ENCODE measurements around the gene PACRG.
"Not testable (repeated sequence)": the region's sequence is repeated elsewhere in the genome, so short reads cannot be mapped to it uniquely, and the experiment has no call there.

Gene PACRG

GRCh38 chr6:163316866-163317495, 589.2 kb downstream of the PACRG start:
- not testable (repeated sequence) for H3K9me3 ChIP-seq (ENCODE audit: control insufficient read depth, low read length); H3K4me3 ChIP-seq (ENCODE audit: low read length); H3K36me3 ChIP-seq (ENCODE audit: control insufficient read depth, insufficient read depth, low read length); H3K9ac ChIP-seq (ENCODE audit: low read length); H3K27me3 ChIP-seq (ENCODE audit: control insufficient read depth, insufficient read depth, low read length); H3K4me1 ChIP-seq (ENCODE audit: control insufficient read depth, insufficient read depth, low read length)

DNA sequence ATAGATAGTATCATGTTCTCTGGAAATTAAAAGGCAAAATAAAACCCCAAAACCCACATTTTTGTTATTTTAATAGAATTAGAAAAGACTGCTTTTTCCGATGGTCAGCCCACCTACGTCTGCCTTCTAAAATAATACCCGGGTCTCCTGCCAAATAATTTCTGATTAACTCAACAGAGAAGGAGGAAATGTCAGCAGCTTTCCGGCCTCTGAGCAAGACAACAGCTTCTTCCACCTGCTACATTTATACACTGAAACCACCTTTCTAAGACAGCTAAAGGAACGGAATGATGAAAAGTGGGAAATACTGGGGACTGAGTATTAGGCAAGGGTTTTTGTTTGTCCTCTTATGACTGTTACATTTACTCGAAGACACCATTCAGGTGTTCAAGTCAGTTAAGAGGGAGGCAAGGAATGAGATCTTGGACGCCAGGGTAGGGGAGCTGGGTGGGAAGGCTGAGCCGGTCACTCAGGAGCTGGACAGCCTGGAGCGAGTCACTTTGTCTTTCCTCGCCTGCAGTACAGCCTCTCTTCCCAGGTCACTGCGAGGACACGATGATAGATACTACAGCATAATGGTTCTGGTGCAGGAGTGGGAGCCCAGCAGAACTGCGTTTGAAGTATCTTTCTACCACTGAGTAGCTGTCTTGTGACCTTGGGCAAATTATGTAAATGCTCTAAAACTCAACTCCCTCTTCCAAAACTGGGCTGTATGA, 590.5 kb downstream of the PACRG start:
- Histone ChIP-seq H3K4me1 (ENCODE audit: control insufficient read depth, insufficient read depth, low read length) (no peaks in the 10 kb centered on the region), H3K4me3 (ENCODE audit: low read length) (no peak overlapping the region), H3K36me3 (ENCODE audit: control insufficient read depth, insufficient read depth, low read length) (no peaks in the 10 kb centered on the region), H3K9me3 (ENCODE audit: control insufficient read depth, low read length) (no peaks in the 10 kb centered on the region), H3K27me3 (ENCODE audit: control insufficient read depth, insufficient read depth, low read length) (no peaks in the 10 kb centered on the region), H3K9ac (ENCODE audit: low read length) (no peak overlapping the region)

GRCh38 chr6:163319609-163320366, 592.0 kb downstream of the PACRG start:
- Histone ChIP-seq H3K36me3 (ENCODE audit: control insufficient read depth, insufficient read depth, low read length) (no peaks in the 10 kb centered on the region), H3K4me1 (ENCODE audit: control insufficient read depth, insufficient read depth, low read length) (peaks cover 2% of the 10 kb centered on the region), H3K9me3 (ENCODE audit: control insufficient read depth, low read length) (no peaks in the 10 kb centered on the region), H3K9ac (ENCODE audit: low read length) (no peak overlapping the region), H3K27me3 (ENCODE audit: control insufficient read depth, insufficient read depth, low read length) (no peaks in the 10 kb centered on the region), H3K4me3 (ENCODE audit: low read length) (no peak overlapping the region)

DNA sequence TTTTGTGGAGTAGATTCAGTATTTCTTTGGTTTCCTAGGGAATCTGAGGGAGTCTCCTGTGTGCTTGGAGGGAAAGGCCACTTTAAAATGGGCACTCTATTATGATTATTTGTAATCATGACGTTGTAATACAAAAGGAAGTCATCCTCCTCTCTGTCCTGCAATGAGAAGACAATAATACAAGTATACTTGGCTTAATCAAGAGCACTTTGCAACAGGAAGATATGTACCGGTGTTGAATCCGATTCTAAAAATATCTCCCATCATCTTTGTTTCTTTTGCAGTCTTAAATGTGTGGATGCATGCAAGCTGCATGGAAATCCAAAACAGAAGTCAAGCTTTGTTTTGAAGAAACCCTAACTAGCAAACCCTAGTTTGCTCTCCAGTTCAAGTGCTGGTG, 592.6 kb downstream of the PACRG start:
- no peaks in the 10 kb centered on the region for H3K27me3 ChIP-seq (ENCODE audit: control insufficient read depth, insufficient read depth, low read length)
- H3K4me1 ChIP-seq (ENCODE audit: control insufficient read depth, insufficient read depth, low read length) = peaks cover 6% of the 10 kb centered on the region
- H3K4me3 ChIP-seq (ENCODE audit: low read length) = no peak overlapping the region
- no peaks in the 10 kb centered on the region for H3K9me3 ChIP-seq (ENCODE audit: control insufficient read depth, low read length)
- H3K36me3 ChIP-seq (ENCODE audit: control insufficient read depth, insufficient read depth, low read length) = no peaks in the 10 kb centered on the region
- H3K9ac ChIP-seq (ENCODE audit: low read length) = no peak overlapping the region

DNA sequence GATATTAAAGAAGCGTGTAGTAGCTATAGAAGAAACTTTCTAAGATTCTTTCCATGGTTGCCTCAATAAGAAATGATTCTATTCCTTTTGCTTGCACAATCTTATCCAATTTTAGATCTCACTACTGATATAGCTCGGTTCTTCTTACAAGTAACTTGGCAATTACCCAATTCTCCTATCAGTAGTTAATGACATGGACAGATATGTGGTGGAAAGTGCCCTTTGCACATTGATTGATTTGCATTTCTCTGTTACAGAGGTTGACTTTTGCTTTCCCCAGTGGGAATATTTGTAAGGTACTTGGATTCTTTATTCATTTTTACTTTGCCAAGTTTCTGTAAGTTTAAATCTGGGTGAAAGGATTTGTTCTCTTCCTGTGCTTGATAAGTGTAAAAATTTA, 593.0 kb downstream of the PACRG start:
- peaks cover 6% of the 10 kb centered on the region for H3K4me1 ChIP-seq (ENCODE audit: control insufficient read depth, insufficient read depth, low read length)
- H3K9me3 ChIP-seq (ENCODE audit: control insufficient read depth, low read length) = no peaks in the 10 kb centered on the region
- no peak overlapping the region for H3K4me3 ChIP-seq (ENCODE audit: low read length)

DNA sequence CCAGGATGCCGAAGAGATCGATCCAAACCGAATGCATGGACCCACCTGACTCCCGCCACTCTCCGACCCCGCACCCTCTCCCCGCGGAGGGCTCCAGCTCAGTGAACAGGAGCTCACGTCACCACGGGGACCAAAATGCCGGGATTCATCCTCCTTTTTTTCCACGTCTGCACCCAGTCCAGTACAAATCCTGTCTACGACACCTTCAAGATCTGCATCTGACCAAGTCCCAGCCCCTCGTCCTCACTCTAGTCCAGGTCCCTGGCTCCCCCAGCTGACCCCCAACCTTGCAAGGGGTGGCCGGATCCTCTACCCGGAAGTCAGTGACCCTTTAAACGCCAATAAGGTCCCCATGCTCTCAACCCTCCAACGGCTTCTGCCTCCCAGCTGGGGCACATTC, 593.9 kb downstream of the PACRG start:
- no peaks in the 10 kb centered on the region for H3K27me3 ChIP-seq (ENCODE audit: control insufficient read depth, insufficient read depth, low read length)
- no peak overlapping the region for H3K4me3 ChIP-seq (ENCODE audit: low read length)
- H3K9ac ChIP-seq (ENCODE audit: low read length) = no peak overlapping the region
- no peaks in the 10 kb centered on the region for H3K9me3 ChIP-seq (ENCODE audit: control insufficient read depth, low read length)
- H3K4me1 ChIP-seq (ENCODE audit: control insufficient read depth, insufficient read depth, low read length) = peaks cover 6% of the 10 kb centered on the region
- H3K36me3 ChIP-seq (ENCODE audit: control insufficient read depth, insufficient read depth, low read length) = no peaks in the 10 kb centered on the region

More for the DNA sequence above, 593.0 kb downstream of the PACRG start:
- Histone ChIP-seq H3K27me3 (ENCODE audit: control insufficient read depth, insufficient read depth, low read length) (no peaks in the 10 kb centered on the region), H3K36me3 (ENCODE audit: control insufficient read depth, insufficient read depth, low read length) (no peaks in the 10 kb centered on the region), H3K9ac (ENCODE audit: low read length) (no peak overlapping the region)

GRCh38 chr6:163323274-163323673, 595.5 kb downstream of the PACRG start:
- H3K9ac ChIP-seq (ENCODE audit: low read length) = no peak overlapping the region
- no peaks in the 10 kb centered on the region for H3K36me3 ChIP-seq (ENCODE audit: control insufficient read depth, insufficient read depth, low read length)
- peaks cover 6% of the 10 kb centered on the region for H3K4me1 ChIP-seq (ENCODE audit: control insufficient read depth, insufficient read depth, low read length)
- no peaks in the 10 kb centered on the region for H3K27me3 ChIP-seq (ENCODE audit: control insufficient read depth, insufficient read depth, low read length)
- H3K9me3 ChIP-seq (ENCODE audit: control insufficient read depth, low read length) = no peaks in the 10 kb centered on the region
- H3K4me3 ChIP-seq (ENCODE audit: low read length) = no peak overlapping the region

- H3K36me3 ChIP-seq (ENCODE audit: control insufficient read depth, insufficient read depth, low read length) = no peaks in the 10 kb centered on the region
- H3K4me1 ChIP-seq (ENCODE audit: control insufficient read depth, insufficient read depth, low read length) = peaks cover 6% of the 10 kb centered on the region
- H3K9ac ChIP-seq (ENCODE audit: low read length) = no peak overlapping the region
- H3K4me3 ChIP-seq (ENCODE audit: low read length) = no peak overlapping the region
- H3K27me3 ChIP-seq (ENCODE audit: control insufficient read depth, insufficient read depth, low read length) = no peaks in the 10 kb centered on the region
- no peaks in the 10 kb centered on the region for H3K9me3 ChIP-seq (ENCODE audit: control insufficient read depth, low read length)
These were observed 595.9 kb downstream of the PACRG start for GRCh38 chr6:163323705-163324104.

DNA sequence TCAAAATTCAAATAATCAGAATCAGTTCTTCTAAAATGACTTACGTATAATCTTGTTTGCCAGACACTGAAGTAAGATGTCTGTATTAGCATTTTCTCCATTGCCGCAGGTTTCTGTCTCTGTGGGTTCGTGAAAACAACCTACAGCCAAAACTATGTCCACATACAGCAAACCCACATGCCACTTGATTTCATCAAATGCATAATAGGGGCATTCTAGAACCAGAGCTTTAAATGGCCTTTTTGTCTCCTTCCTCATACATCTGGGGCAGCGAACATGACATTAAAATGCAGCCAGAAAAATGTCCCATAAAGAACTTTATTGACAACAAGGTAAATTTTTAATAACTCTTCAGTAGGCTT, 596.5 kb downstream of the PACRG start:
- Histone ChIP-seq H3K9ac (ENCODE audit: low read length) (no peak overlapping the region), H3K4me3 (ENCODE audit: low read length) (no peak overlapping the region), H3K36me3 (ENCODE audit: control insufficient read depth, insufficient read depth, low read length) (no peaks in the 10 kb centered on the region), H3K4me1 (ENCODE audit: control insufficient read depth, insufficient read depth, low read length) (peaks cover 6% of the 10 kb centered on the region), H3K9me3 (ENCODE audit: control insufficient read depth, low read length) (no peaks in the 10 kb centered on the region), H3K27me3 (ENCODE audit: control insufficient read depth, insufficient read depth, low read length) (no peaks in the 10 kb centered on the region)

DNA sequence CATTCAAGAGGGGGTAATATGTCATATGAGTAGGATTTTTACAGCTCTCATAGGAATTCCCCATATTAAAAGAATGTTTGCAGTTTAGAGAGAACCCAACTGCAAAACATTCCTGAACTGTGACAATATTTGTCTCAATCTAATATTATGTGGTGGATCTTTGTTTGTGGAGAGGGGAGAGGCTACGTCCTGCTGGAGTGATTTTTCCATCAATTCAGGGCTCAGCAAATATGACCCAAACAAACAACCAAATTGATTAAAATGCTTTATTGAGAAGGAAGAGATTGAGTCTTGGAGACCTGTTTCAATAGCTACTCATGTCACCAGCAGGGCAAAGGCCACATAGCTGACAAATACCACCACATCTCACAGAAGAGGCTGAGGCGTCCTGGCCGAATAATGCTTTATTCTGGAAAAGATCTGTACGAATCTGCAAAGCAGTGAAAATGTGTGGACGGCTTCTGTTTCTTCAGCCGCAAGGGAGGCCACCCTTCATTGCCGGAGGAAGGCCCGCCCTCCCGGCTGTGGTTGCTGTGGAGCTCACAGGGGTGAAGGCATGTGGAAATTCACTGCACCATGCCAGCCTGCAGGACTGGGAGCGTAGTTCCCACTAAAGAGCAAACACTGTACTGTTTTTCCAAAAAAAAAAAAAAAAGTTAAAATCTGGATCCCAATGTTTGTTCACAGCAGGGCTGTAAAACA, 597.1 kb downstream of the PACRG start:
- H3K9me3 ChIP-seq (ENCODE audit: control insufficient read depth, low read length) = no peaks in the 10 kb centered on the region
- H3K9ac ChIP-seq (ENCODE audit: low read length) = no peak overlapping the region
- no peaks in the 10 kb centered on the region for H3K36me3 ChIP-seq (ENCODE audit: control insufficient read depth, insufficient read depth, low read length)
- peaks cover 6% of the 10 kb centered on the region for H3K4me1 ChIP-seq (ENCODE audit: control insufficient read depth, insufficient read depth, low read length)
- H3K27me3 ChIP-seq (ENCODE audit: control insufficient read depth, insufficient read depth, low read length) = no peaks in the 10 kb centered on the region
- H3K4me3 ChIP-seq (ENCODE audit: low read length) = no peak overlapping the region

DNA sequence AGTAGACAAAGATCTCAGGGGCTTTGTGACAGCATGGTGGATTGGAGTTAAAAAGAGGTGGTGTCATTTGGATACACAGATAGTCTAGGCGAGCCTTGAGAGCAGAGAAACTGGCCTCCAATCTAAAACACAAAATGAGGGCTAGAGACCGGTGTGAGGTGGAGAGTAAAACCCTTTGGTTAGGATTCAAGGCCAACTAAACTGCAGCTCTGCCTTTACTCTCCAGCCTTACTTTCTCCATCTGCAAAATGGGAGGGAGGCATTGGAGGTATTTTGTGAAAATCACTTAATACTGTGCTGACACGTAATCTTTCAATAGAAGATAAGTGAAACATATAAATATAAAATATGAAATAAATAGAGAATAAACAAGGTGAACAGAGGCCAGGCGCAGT, 597.6 kb downstream of the PACRG start:
- H3K9me3 ChIP-seq (ENCODE audit: control insufficient read depth, low read length) = no peaks in the 10 kb centered on the region
- H3K4me3 ChIP-seq (ENCODE audit: low read length) = no peak overlapping the region
- no peaks in the 10 kb centered on the region for H3K27me3 ChIP-seq (ENCODE audit: control insufficient read depth, insufficient read depth, low read length)
- no peak overlapping the region for H3K9ac ChIP-seq (ENCODE audit: low read length)
- no peaks in the 10 kb centered on the region for H3K36me3 ChIP-seq (ENCODE audit: control insufficient read depth, insufficient read depth, low read length)
- peaks cover 6% of the 10 kb centered on the region for H3K4me1 ChIP-seq (ENCODE audit: control insufficient read depth, insufficient read depth, low read length)
